Loucy (cell line): ENCODE data around the gene NOL4L.

Experiments
- CTCF ChIP-seq: fragments of 200-600 bp; sonication (generic); conservative IDR thresholded peaks from 2 replicates; pipeline ENCODE4 v1.5.1; 2014; ENCODE audit warnings: mild to moderate bottlenecking, antibody characterized with exemption, low read length
- EZH2phosphoT487 ChIP-seq: fragments of 200-600 bp; IDR thresholded peaks from 2 replicates; pipeline ENCODE4 v1.6.1; 2018; ENCODE audit warnings: antibody characterized with exemption, mild to moderate bottlenecking, moderate library complexity, borderline replicate concordance

- TF ChIP-seq CTCF (no peak), EZH2phosphoT487 (no peak)
Observed at GRCh38 chr20:32554965-32555289, 30.2 kb downstream of the NOL4L start.
